ENCODE results near the gene CRNN. TPM values are rescaled to one million over a fixed set of nuclear protein-coding genes. Genes with fewer than 3 reads are reported as not detected.

Gene CRNN
- total RNA-seq = not detected

GRCh38 chr1:152413909-152414308, at the start of gene CRNN:
CRNN (minus strand) TSS chr1:152414263; CDS start chr1:152412233, 2,030 bp downstream.
- DNase-seq (ENCODE audit: low spot score in 2 of 2) (no peak), FAIRE-seq (no peak)

GRCh38 chr1:152462636-152463035, 48.6 kb upstream of the CRNN start:
- FAIRE-seq (no peak), DNase-seq (ENCODE audit: low spot score in 2 of 2) (no peak)

- FAIRE-seq (peak; percentile 72), DNase-seq (ENCODE audit: low spot score in 2 of 2) (no peak)
Measured at GRCh38 chr1:152461544-152461943, 47.5 kb upstream of the CRNN start.

- FAIRE-seq (no peak), DNase-seq (ENCODE audit: low spot score in 2 of 2) (no peak)
Measured at GRCh38 chr1:152460529-152460899, 46.5 kb upstream of the CRNN start.

GRCh38 chr1:152459596-152460528, 45.8 kb upstream of the CRNN start:
- FAIRE-seq (no peak), DNase-seq (ENCODE audit: low spot score in 2 of 2) (no peak)

- DNase-seq (ENCODE audit: low spot score in 2 of 2) (peak in 1 of 2 donors; percentile 34), FAIRE-seq (no peak)
Measured at GRCh38 chr1:152458384-152459185, 44.5 kb upstream of the CRNN start.

- DNase-seq (ENCODE audit: low spot score in 2 of 2) = no peak
- FAIRE-seq = no peak
Measured at GRCh38 chr1:152457561-152457960, 43.5 kb upstream of the CRNN start.

- FAIRE-seq = no peak
- DNase-seq (ENCODE audit: low spot score in 2 of 2) = no peak
Measured at GRCh38 chr1:152457071-152457470, 43.0 kb upstream of the CRNN start.

GRCh38 chr1:152451254-152451653, 37.2 kb upstream of the CRNN start:
- FAIRE-seq (no peak), DNase-seq (ENCODE audit: low spot score in 2 of 2) (no peak)

GRCh38 chr1:152449661-152450060, 35.6 kb upstream of the CRNN start:
- FAIRE-seq (no peak), DNase-seq (ENCODE audit: low spot score in 2 of 2) (no peak)

GRCh38 chr1:152448496-152448895, 34.4 kb upstream of the CRNN start:
- no peak for FAIRE-seq
- no peak for DNase-seq (ENCODE audit: low spot score in 2 of 2)

GRCh38 chr1:152448095-152448494, 34.0 kb upstream of the CRNN start:
- no peak for DNase-seq (ENCODE audit: low spot score in 2 of 2)
- FAIRE-seq = no peak

GRCh38 chr1:152447484-152447883, 33.4 kb upstream of the CRNN start:
- FAIRE-seq (no peak), DNase-seq (ENCODE audit: low spot score in 2 of 2) (no peak)

GRCh38 chr1:152444045-152444444, 30.0 kb upstream of the CRNN start:
- FAIRE-seq (no peak), DNase-seq (ENCODE audit: low spot score in 2 of 2) (no peak)

- FAIRE-seq = no peak
Measured at GRCh38 chr1:152442765-152443164, 28.7 kb upstream of the CRNN start.

GRCh38 chr1:152442301-152442700, 28.2 kb upstream of the CRNN start:
- no peak for FAIRE-seq
- no peak for DNase-seq (ENCODE audit: low spot score in 2 of 2)

More at GRCh38 chr1:152442765-152443164, 28.7 kb upstream of the CRNN start:
- no peak for DNase-seq (ENCODE audit: low spot score in 2 of 2)

- DNase-seq (ENCODE audit: low spot score in 2 of 2) = no peak
Measured at GRCh38 chr1:152441756-152442155, 27.7 kb upstream of the CRNN start.

GRCh38 chr1:152440635-152441471, 26.8 kb upstream of the CRNN start:
- FAIRE-seq (no peak), DNase-seq (ENCODE audit: low spot score in 2 of 2) (peak; percentile 24 to 64)

More at GRCh38 chr1:152441756-152442155, 27.7 kb upstream of the CRNN start:
- FAIRE-seq = no peak

- DNase-seq (ENCODE audit: low spot score in 2 of 2) (no peak), FAIRE-seq (no peak)
Measured at GRCh38 chr1:152436593-152437496, 22.8 kb upstream of the CRNN start.

All from frontal cortex (tissue), 4 donors.